H1 (cell line): ENCODE data around the gene TP63. TPM values are rescaled to one million over a fixed set of nuclear protein-coding genes. Genes with fewer than 3 reads are reported as not detected.

ENCODE experiments used
- CTCF ChIA-PET: fragments of 300-600 bp; sonication (Branson Sonifier 250); formaldehyde crosslinking; loops from one replicate; lab custom pipeline; 2021; ENCODE audit not compliant: partially characterized antibody; lab: Charles Lee
- POLR2A ChIA-PET: fragments of 300-600 bp; sonication (Branson Sonifier 250); formaldehyde crosslinking; loops from one replicate; lab custom pipeline; 2021; ENCODE audit warnings: inconsistent platforms; ENCODE audit not compliant: partially characterized antibody; lab: Charles Lee
- DNase-seq, 2 experiments: peaks; one replicate each; pipeline versions ENCODE4 v3.0.0 to v3.0.0-alpha.2; 2010 to 2022; ENCODE audit warnings: low spot score in 2 of 2, low read depth in 1 of 2, mixed read lengths in 1 of 2
- FAIRE-seq: peaks from 2 replicates; lab custom pipeline; 2011; peaks lifted over from hg19 to GRCh38; lab: Jason Lieb, UNC
- H2AFZ ChIP-seq: 2 replicates; pipeline ENCODE4 v1.8.1; 2012; ENCODE audit warnings: low read length, inconsistent platforms
- H2AK5ac ChIP-seq: 2 replicates; pipeline ENCODE4 v1.6.1; 2013; ENCODE audit warnings: low read depth, low read length
- H2BK120ac ChIP-seq: replicated peaks from 2 replicates; pipeline ENCODE3; 2013; ENCODE audit warnings: low read depth, low read length, inconsistent platforms
- H2BK12ac ChIP-seq: 2 replicates; pipeline ENCODE4 v1.6.1; 2013; ENCODE audit warnings: low read depth, low read length
- H2BK15ac ChIP-seq: 2 replicates; pipeline ENCODE4 v1.6.1; 2013; ENCODE audit warnings: low read length
- H2BK20ac ChIP-seq: 2 replicates; pipeline ENCODE4 v1.6.1; 2013; ENCODE audit warnings: low read length
- H2BK5ac ChIP-seq: 2 replicates; pipeline ENCODE4 v1.6.1; 2013; ENCODE audit warnings: low read depth, low read length
- H3K14ac ChIP-seq: 2 replicates; pipeline ENCODE4 v1.6.1; 2013; ENCODE audit warnings: inconsistent platforms; ENCODE audit not compliant: insufficient read length
- H3K18ac ChIP-seq: 2 replicates; pipeline ENCODE4 v1.6.1; 2013; ENCODE audit warnings: low read length; ENCODE audit errors: extremely low read depth
- H3K23ac ChIP-seq: 2 replicates; pipeline ENCODE4 v1.6.1; 2013; ENCODE audit warnings: inconsistent platforms; ENCODE audit not compliant: insufficient read length
- H3K23me2 ChIP-seq: 2 replicates; pipeline ENCODE4 v1.6.1; 2013; ENCODE audit warnings: low read depth, low read length
- H3K27ac ChIP-seq: 2 replicates; pipeline ENCODE4 v1.6.1; 2011; ENCODE audit warnings: low read depth, low read length, inconsistent platforms
- H3K27me3 ChIP-seq, 4 experiments: replicated peaks in 1 of 4; 1 replicate in 1 of 4; 2 replicates in 3 of 4; pipeline versions ENCODE4 v1.6.1 to v1.8.1; 2011 to 2013; ENCODE audit warnings: low read length in 3 of 4, mild to moderate bottlenecking in 3 of 4, inconsistent platforms in 2 of 4, mixed read lengths in 2 of 4, moderate library complexity in 1 of 4; ENCODE audit not compliant: control insufficient read depth in 3 of 4, insufficient read depth in 3 of 4; ENCODE audit errors: extremely low read depth in 1 of 4
- H3K36me3 ChIP-seq, 4 experiments: 2 replicates each; pipeline versions ENCODE4 v1.6.1 to v1.8.1; 2011 to 2013; ENCODE audit warnings: mild to moderate bottlenecking in 4 of 4, low read length in 3 of 4, moderate library complexity in 2 of 4, control low read depth in 1 of 4, inconsistent platforms in 1 of 4; ENCODE audit not compliant: insufficient read depth in 4 of 4, control insufficient read depth in 2 of 4
- H3K4ac ChIP-seq: replicated peaks from 2 replicates; pipeline ENCODE3; 2013; ENCODE audit warnings: low read length, low read depth, mixed read lengths, inconsistent platforms; ENCODE audit not compliant: insufficient read length
- H3K4me1 ChIP-seq, 4 experiments: replicated peaks in 1 of 4; 1 replicate in 1 of 4; 2 replicates in 3 of 4; pipeline versions ENCODE4 v1.6.1 to v1.8.1; 2011 to 2013; ENCODE audit warnings: low read length in 3 of 4, inconsistent platforms in 2 of 4, mixed read lengths in 1 of 4; ENCODE audit not compliant: insufficient read depth in 4 of 4, control insufficient read depth in 3 of 4
- H3K4me2 ChIP-seq, 2 experiments: 2 replicates each; pipeline versions ENCODE4 v1.6.1 to v1.8.1; 2011 to 2013; ENCODE audit warnings: low read depth in 2 of 2, low read length in 2 of 2, control low read depth in 1 of 2, inconsistent platforms in 1 of 2, mild to moderate bottlenecking in 1 of 2; ENCODE audit not compliant: insufficient read depth in 1 of 2
- H3K4me3 ChIP-seq, 4 experiments: fragments of 200-600, 300-600 bp in 1 of 4; sonication (generic), shearing (Covaris generic), sonication (Bioruptor Twin) in 1 of 4; 2 replicates each; pipeline versions ENCODE4 v1.5.1 to v1.8.1; 2011 to 2016; ENCODE audit warnings: low read length in 4 of 4, low read depth in 3 of 4, control low read depth in 2 of 4, inconsistent platforms in 2 of 4, mild to moderate bottlenecking in 2 of 4, mixed read lengths in 1 of 4, moderate library complexity in 1 of 4; ENCODE audit not compliant: insufficient read depth in 2 of 4; ENCODE audit errors: extremely low read depth in 1 of 4
- H3K56ac ChIP-seq: replicated peaks from 2 replicates; pipeline ENCODE3; 2013; ENCODE audit warnings: low read depth, mild to moderate bottlenecking, mixed read lengths, low read length, inconsistent platforms; ENCODE audit not compliant: insufficient read length
- H3K79me1 ChIP-seq: 2 replicates; pipeline ENCODE4 v1.6.1; 2013; ENCODE audit warnings: low read depth, low read length, control low read depth
- H3K79me2 ChIP-seq, 2 experiments: 2 replicates each; pipeline versions ENCODE4 v1.6.1 to v1.8.1; 2012 to 2013; ENCODE audit warnings: low read length in 2 of 2, mild to moderate bottlenecking in 2 of 2, inconsistent platforms in 1 of 2; ENCODE audit not compliant: insufficient read depth in 2 of 2, control insufficient read depth in 1 of 2
- H3K9ac ChIP-seq, 4 experiments: replicated peaks in 1 of 4; 1 replicate in 1 of 4; 2 replicates in 3 of 4; pipeline versions ENCODE4 v1.6.1 to v1.8.1; 2011 to 2013; ENCODE audit warnings: low read depth in 3 of 4, low read length in 3 of 4, control low read depth in 2 of 4, mild to moderate bottlenecking in 2 of 4, moderate library complexity in 2 of 4, inconsistent platforms in 1 of 4; ENCODE audit errors: extremely low read depth in 1 of 4
- H3K9me3 ChIP-seq, 2 experiments: 2 replicates each; pipeline versions ENCODE4 v1.6.1 to v1.8.1; 2012 to 2013; ENCODE audit warnings: mild to moderate bottlenecking in 2 of 2, moderate library complexity in 2 of 2, control low read depth in 1 of 2, inconsistent platforms in 1 of 2, low read depth in 1 of 2, low read length in 1 of 2, mixed read lengths in 1 of 2; ENCODE audit not compliant: insufficient read depth in 2 of 2
- H4K20me1 ChIP-seq, 2 experiments: replicated peaks in 1 of 2; 2 replicates each; pipeline versions ENCODE3 to v1.8.1; 2011 to 2013; ENCODE audit warnings: inconsistent platforms in 2 of 2, low read length in 2 of 2, mild to moderate bottlenecking in 1 of 2; ENCODE audit not compliant: insufficient read depth in 2 of 2, control insufficient read depth in 1 of 2
- H4K5ac ChIP-seq: 2 replicates; pipeline ENCODE4 v1.6.1; 2013; ENCODE audit warnings: low read length, low read depth, mixed read lengths, inconsistent platforms; ENCODE audit not compliant: insufficient read length
- H4K8ac ChIP-seq: 2 replicates; pipeline ENCODE4 v1.8.0; 2013; ENCODE audit warnings: mild to moderate bottlenecking, moderate library complexity, low read length, inconsistent platforms; ENCODE audit not compliant: insufficient read depth; ENCODE audit errors: extremely low read depth
- H4K91ac ChIP-seq: replicated peaks from 2 replicates; pipeline ENCODE3; 2013; ENCODE audit warnings: low read length, mixed read lengths, inconsistent platforms; ENCODE audit not compliant: insufficient read length
- CBX5 ChIP-seq: fragments of 300-800, 300-1000 bp; sonication (generic); IDR thresholded peaks from 2 replicates; pipeline ENCODE4 v1.7.1; 2016; ENCODE audit warnings: antibody characterized with exemption, low read length, low read depth
- EP300 ChIP-seq, 2 experiments: IDR thresholded peaks; 1 replicate in 1 of 2; 2 replicates in 1 of 2; pipeline ENCODE4 v1.6.1; 2011 to 2012; ENCODE audit warnings: low read depth in 2 of 2, low read length in 2 of 2, mild to moderate bottlenecking in 2 of 2, borderline replicate concordance in 1 of 2, inconsistent platforms in 1 of 2, moderate library complexity in 1 of 2
- GTF2F1 ChIP-seq: IDR thresholded peaks from 2 replicates; pipeline ENCODE4 v1.6.1; 2012; ENCODE audit warnings: low read depth, low read length, improper control_type of control experiment, borderline replicate concordance
- KDM4A ChIP-seq: IDR thresholded peaks from one replicate; pipeline ENCODE4 v1.7.1; 2012; ENCODE audit warnings: low read depth, mild to moderate bottlenecking, moderate library complexity, low read length, inconsistent platforms; ENCODE audit not compliant: severe bottlenecking
- NANOG ChIP-seq: IDR thresholded peaks from 2 replicates; pipeline ENCODE4 v1.6.1; 2011; ENCODE audit warnings: low read length, low read depth, mild to moderate bottlenecking, inconsistent platforms; ENCODE audit not compliant: insufficient read depth, poor library complexity, severe bottlenecking
- SP4 ChIP-seq: IDR thresholded peaks from 2 replicates; pipeline ENCODE4 v1.6.1; 2012; ENCODE audit warnings: low read length, inconsistent platforms
- SUZ12 ChIP-seq: fragments of 200-600 bp; sonication (generic); IDR thresholded peaks from 2 replicates; pipeline ENCODE4 v1.6.1; 2012; ENCODE audit warnings: mild to moderate bottlenecking, inconsistent platforms, low read length, moderate library complexity, mixed read lengths
- TAF7 ChIP-seq: optimal IDR thresholded peaks from 2 replicates; pipeline ENCODE3; 2011; ENCODE audit warnings: low read depth, mild to moderate bottlenecking, inconsistent platforms, low read length, moderate library complexity, borderline replicate concordance
- TCF12 ChIP-seq: IDR thresholded peaks from 2 replicates; pipeline ENCODE4 v1.6.1; 2011; ENCODE audit warnings: low read depth, mild to moderate bottlenecking, low read length
- WGBS, 2 experiments: shearing (Covaris generic) in 1 of 2; methylation state at CpG; one replicate each; pipeline versions ENCODE4 v1.1.6 to v1.1.7; 2013 to 2015; ENCODE audit warnings: low lambda C conversion rate in 2 of 2, mixed read lengths in 2 of 2, inconsistent platforms in 1 of 2, low coverage in 1 of 2, missing lambda C conversion rate in 1 of 2; ENCODE audit not compliant: insufficient replicate concordance in 2 of 2, insufficient coverage in 1 of 2, insufficient read length in 1 of 2; ENCODE audit errors: extremely low coverage in 1 of 2, missing lambda C conversion rate in 1 of 2; 5-methylcytosine and 5-hydroxymethylcytosine counted together
- polyA plus RNA-seq, 7 experiments: library from polyadenylated mRNA; depleted of rRNA in 3 of 7; stranded (reverse) in 5 of 7; unstranded in 2 of 7; fragments of >200 nt in 5 of 7; fragments of 200-250 nt in 2 of 7; gene quantifications; 1 replicate in 5 of 7; 2 replicates in 1 of 7; 4 replicates in 1 of 7; pipeline versions ENCODE4 v1.2.1 to v1.2.3, GENCODE V29; 2011 to 2013; ENCODE audit warnings: missing spikeins in 2 of 7, mixed read lengths in 2 of 7
- total RNA-seq: library from RNA; stranded (reverse); fragmentation: NEBNext Ultra II Directional; extraction: Animal tissue kit (Norgen Biotek cat#: 25700); gene quantifications from 2 replicates; pipeline ENCODE4 v1.2.1, GENCODE V29; 2021

TP63 gene
- total and polyA plus RNA-seq, 2 of the 8 experiments (the other 6 are each of a cell fraction or from before 2014, with no cell fraction given): not detected

GRCh38 chr3:189622629-189623028, 8.6 kb upstream of the TP63 start:
- no peak overlapping the region for H3K23ac ChIP-seq
- POLR2A ChIA-PET: interaction anchor here (0.6 kb wide), 1 partner anchor 26 kb away, joined by 3 read pairs; no protein-coding TSS in a partner anchor
- no peaks in the 10 kb centered on the region for H3K23me2 ChIP-seq
- H4K91ac ChIP-seq: no peak overlapping the region
- H2BK20ac ChIP-seq: no peak overlapping the region
- H3K27ac ChIP-seq: no peak overlapping the region
- H3K56ac ChIP-seq: no peak overlapping the region
- H2BK120ac ChIP-seq: no peak overlapping the region
- no peak overlapping the region for H4K5ac ChIP-seq
- no peak overlapping the region for H2BK12ac ChIP-seq
- H2AFZ ChIP-seq: no peak overlapping the region
- H4K8ac ChIP-seq: no peak overlapping the region
- CTCF ChIA-PET: interaction anchor here (0.9 kb wide), 1 partner anchor 13 kb away, joined by 4 read pairs; no protein-coding TSS in a partner anchor
- no peaks in the 10 kb centered on the region for H3K79me1 ChIP-seq
- no peak overlapping the region for H2BK5ac ChIP-seq
- H4K20me1 ChIP-seq: no peaks in the 10 kb centered on the region
- 93% methylated on average over 7 of the region's 7 CpGs; no CpG with 5 or more reads in 1 of the 2 experiments for WGBS, 2 experiments
- H2AK5ac ChIP-seq: no peak overlapping the region
- H3K9ac ChIP-seq: no peak overlapping the region
- no peaks in the 10 kb centered on the region for H3K79me2 ChIP-seq
- H3K4me3 ChIP-seq: no peak overlapping the region
- H3K4ac ChIP-seq: no peak overlapping the region
- no peak for DNase-seq
- no peak overlapping the region for H2BK15ac ChIP-seq
- FAIRE-seq: peak; percentile 13
- no peaks in the 10 kb centered on the region for H3K27me3 ChIP-seq
- H3K18ac ChIP-seq: no peak overlapping the region
- H3K14ac ChIP-seq: no peak overlapping the region
- no peaks in the 10 kb centered on the region for H3K4me1 ChIP-seq
- no peaks in the 10 kb centered on the region for H3K9me3 ChIP-seq
- no peaks in the 10 kb centered on the region for H3K36me3 ChIP-seq
- no peak overlapping the region for H3K4me2 ChIP-seq
- TF ChIP-seq SP4: no peak
- no peak for TF ChIP-seq GTF2F1
- no peak for TF ChIP-seq SUZ12
- TF ChIP-seq TAF7: no peak
- no peak for TF ChIP-seq CBX5
- TF ChIP-seq TCF12: no peak
- TF ChIP-seq NANOG: no peak
- TF ChIP-seq KDM4A: no peak
- no peak for TF ChIP-seq EP300 (IDR thresholded peaks at IDR 0.05; ENCODE audit: borderline replicate concordance in 1 of 2, low read depth in 2 of 2, low read length in 2 of 2)
